Measurements from ENCODE around the gene GPBP1.

- no peak for TF ChIP-seq POLR2A (IDR thresholded peaks at IDR 0.05; ENCODE audit: low read length)
- TF ChIP-seq GATA1 (IDR thresholded peaks at IDR 0.05; ENCODE audit: low read depth, low read length): no peak
Measured at GRCh38 chr5:57311251-57311650, 137.4 kb downstream of the GPBP1 start.

Data from erythroblast (primary cell).